ENCODE measurements around the gene C1orf53. TPM values are rescaled to one million over a fixed set of nuclear protein-coding genes. Genes with fewer than 3 reads are reported as not detected.

The C1orf53 gene
- total RNA-seq, 1 donor from 2014 or later = 1.3 TPM

GRCh38 chr1:197905699-197906351 lies 3.4 kb downstream of the C1orf53 start:
- intact Hi-C loops (cut with DNase I) = no loop called here
- ATAC-seq = no peak
- DNase-seq (ENCODE audit: low spot score) = no peak

GRCh38 chr1:197907846-197908616 lies 5.6 kb downstream of the C1orf53 start:
- DNase-seq (ENCODE audit: low spot score) (no peak), ATAC-seq (no peak)
- intact Hi-C loops (cut with DNase I) = no loop called here

- DNase-seq (ENCODE audit: low spot score) = no peak
- intact Hi-C loops (cut with DNase I) = no loop called here
- no peak for ATAC-seq
Measured at GRCh38 chr1:197908716-197909220, 6.3 kb downstream of the C1orf53 start.

GRCh38 chr1:197909384-197909783 lies 7.0 kb downstream of the C1orf53 start:
- DNase-seq (ENCODE audit: low spot score) (no peak), ATAC-seq (no peak)
- intact Hi-C loops (cut with DNase I) = no loop called here

- no peak for ATAC-seq
- intact Hi-C loops (cut with DNase I) = no loop called here
- no peak for DNase-seq (ENCODE audit: low spot score)
Measured at GRCh38 chr1:197910120-197910991, 7.9 kb downstream of the C1orf53 start.

GRCh38 chr1:197911111-197911856 lies 8.9 kb downstream of the C1orf53 start:
- DNase-seq (ENCODE audit: low spot score) (no peak), ATAC-seq (no peak)
- intact Hi-C loops (cut with DNase I) = no loop called here

- ATAC-seq = no peak
- intact Hi-C loops (cut with DNase I) = no loop called here
- DNase-seq (ENCODE audit: low spot score) = no peak
Measured at GRCh38 chr1:197911857-197912696, 9.6 kb downstream of the C1orf53 start.

- ATAC-seq (no peak), DNase-seq (ENCODE audit: low spot score) (no peak)
- intact Hi-C loops (cut with DNase I) = no loop called here
Measured at GRCh38 chr1:197912739-197913494, 10.5 kb downstream of the C1orf53 start.

GRCh38 chr1:197913495-197914276 lies 11.3 kb downstream of the C1orf53 start:
- intact Hi-C loops (cut with DNase I) = no loop called here
- no peak for ATAC-seq
- DNase-seq (ENCODE audit: low spot score) = no peak

- intact Hi-C loops (cut with DNase I) = no loop called here
- DNase-seq (ENCODE audit: low spot score) = no peak
- ATAC-seq = no peak
Measured at GRCh38 chr1:197914510-197914909, 12.1 kb downstream of the C1orf53 start.

GRCh38 chr1:197915260-197915861 lies 12.9 kb downstream of the C1orf53 start:
- intact Hi-C loops (cut with DNase I) = no loop called here
- DNase-seq (ENCODE audit: low spot score) (no peak), ATAC-seq (no peak)

GRCh38 chr1:197915862-197916499 lies 13.6 kb downstream of the C1orf53 start:
- intact Hi-C loops (cut with DNase I) = no loop called here
- DNase-seq (ENCODE audit: low spot score) = no peak
- ATAC-seq = peak; percentile 31

GRCh38 chr1:197916500-197916983 lies 14.1 kb downstream of the C1orf53 start:
- ATAC-seq (no peak), DNase-seq (ENCODE audit: low spot score) (no peak)
- intact Hi-C loops (cut with DNase I) = no loop called here

- ATAC-seq (no peak), DNase-seq (ENCODE audit: low spot score) (no peak)
- intact Hi-C loops (cut with DNase I) = no loop called here
Measured at GRCh38 chr1:197917805-197918651, 15.6 kb downstream of the C1orf53 start.
